Cerebellar nuclear complex (tissue), 1 donor: ENCODE data around the gene TMEM165.

ENCODE experiments used
- DNase-seq, 2 experiments: peaks; one replicate each; lab custom pipeline; 2025; lab: John Stamatoyannopoulos, UW

The TMEM165 gene

GRCh38 chr4:55458164-55458563, 62.4 kb downstream of the TMEM165 start:
- no peak for DNase-seq

GRCh38 chr4:55458611-55459010, 62.9 kb downstream of the TMEM165 start:
- DNase-seq: no peak

- no peak for DNase-seq
These were observed 70.2 kb downstream of the TMEM165 start for GRCh38 chr4:55466001-55466400.

- no peak for DNase-seq
These were observed 73.0 kb downstream of the TMEM165 start for GRCh38 chr4:55468724-55469123.

- no peak for DNase-seq
These were observed 74.2 kb downstream of the TMEM165 start for GRCh38 chr4:55469979-55470378.
